H4 (cell line): ENCODE data around the gene RUNDC1. TPM values are rescaled to one million over a fixed set of nuclear protein-coding genes. Genes with fewer than 3 reads are reported as not detected.
A peak's percentile ranks its signal among the peaks of the same experiment; 100 is the strongest.
"Not testable (repeated sequence)": the region's sequence is repeated elsewhere in the genome, so short reads cannot be mapped to it uniquely, and the experiment has no call there.

Experiments
- DNase-seq: peaks from one replicate; pipeline ENCODE4 v3.0.0-alpha.2; 2015; ENCODE audit warnings: low spot score
- total RNA-seq: library from RNA; depleted of rRNA; stranded (reverse); fragments of >200 nt; shearing (Covaris generic); gene quantifications from 2 replicates; pipeline ENCODE4 v1.2.3, GENCODE V29; 2014

RUNDC1 gene
- total RNA-seq, 1 experiment from 2014 or later: 3.6 TPM

DNA sequence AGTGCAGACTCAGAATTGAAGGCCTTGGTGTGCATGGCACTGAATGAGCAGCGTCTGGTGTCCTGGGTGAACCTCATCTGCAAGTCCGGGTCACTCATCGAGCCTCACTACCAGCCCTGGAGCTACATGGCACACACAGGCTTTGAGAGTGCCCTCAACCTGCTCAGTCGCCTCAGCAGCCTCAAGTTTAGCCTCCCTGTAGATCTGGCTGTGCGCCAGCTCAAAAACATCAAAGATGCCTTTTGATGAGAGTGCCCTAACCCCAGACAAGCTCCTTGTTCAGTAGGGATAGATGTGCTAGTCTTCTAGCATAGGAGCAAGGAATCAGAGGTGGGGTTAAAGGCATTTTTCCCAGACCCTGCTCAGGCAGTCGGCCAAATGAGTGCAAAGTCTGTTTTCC, 11.1 kb downstream of the RUNDC1 start:
- DNase-seq: no peak

DNA sequence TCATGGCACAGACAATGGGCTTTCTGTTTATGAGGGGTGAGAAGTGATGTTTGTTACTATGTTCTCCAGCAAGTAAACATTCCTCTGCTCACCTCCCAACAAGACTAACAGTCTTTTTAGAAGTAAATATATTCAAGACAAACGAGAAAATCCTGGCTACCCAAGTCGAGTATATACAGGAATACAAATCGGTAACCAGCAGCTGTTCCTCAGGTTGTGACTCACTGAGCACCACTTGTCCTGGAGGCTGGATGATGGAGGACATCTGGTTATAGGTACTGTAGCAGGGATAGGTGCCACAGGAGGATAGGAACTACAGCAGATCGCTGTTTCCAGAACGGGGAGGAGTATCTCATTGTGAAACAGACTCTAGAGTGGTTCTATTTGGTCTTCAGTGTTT, 12.5 kb downstream of the RUNDC1 start:
- DNase-seq: no peak

DNA sequence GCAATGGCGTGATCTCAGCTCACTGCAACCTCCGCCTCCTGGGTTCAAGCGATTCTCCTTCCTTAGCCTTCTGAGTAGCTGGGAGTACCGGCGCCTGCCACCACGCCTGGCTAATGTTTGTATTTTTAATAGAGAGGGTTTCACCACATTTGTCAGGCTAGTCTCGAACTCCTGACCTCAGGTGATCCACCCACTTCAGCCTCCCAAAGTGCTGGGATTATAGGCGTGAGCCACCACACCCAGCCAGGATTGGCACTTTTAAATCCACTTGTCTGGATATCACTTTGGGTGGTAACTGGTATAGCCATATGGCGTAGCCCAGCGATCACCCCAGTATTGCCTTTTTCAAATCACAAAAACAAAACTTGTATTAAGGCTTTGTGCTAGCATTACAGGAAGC, 13.5 kb downstream of the RUNDC1 start:
- DNase-seq: not testable (repeated sequence)

DNA sequence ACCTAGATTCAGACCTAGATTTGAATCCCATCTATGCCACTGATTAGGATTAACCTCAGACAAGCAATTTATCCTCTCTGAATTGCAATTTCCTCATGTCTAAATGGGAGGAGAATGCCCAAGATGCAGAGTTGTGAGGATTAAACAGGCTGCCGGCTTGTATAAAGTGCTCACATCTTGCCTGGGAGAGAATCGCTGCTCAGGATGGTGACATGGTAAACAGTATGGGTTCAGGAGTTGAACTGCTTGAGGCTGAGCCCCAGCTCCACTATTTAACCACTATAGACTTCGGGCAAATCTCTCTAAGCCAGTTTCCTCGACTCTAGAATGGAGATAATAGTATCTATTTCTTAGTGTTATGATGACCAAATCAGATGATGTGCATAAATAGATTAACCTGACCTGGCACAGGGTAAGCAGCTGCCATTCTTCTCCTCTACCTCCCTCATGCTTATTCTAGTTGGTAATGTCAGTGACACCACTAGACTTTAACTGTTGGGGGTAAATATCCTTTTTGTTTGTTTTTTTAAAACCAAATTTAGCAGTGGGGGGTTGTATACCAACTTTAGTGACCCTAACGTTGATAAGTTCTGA, 17.1 kb downstream of the RUNDC1 start:
- no peak for DNase-seq

DNA sequence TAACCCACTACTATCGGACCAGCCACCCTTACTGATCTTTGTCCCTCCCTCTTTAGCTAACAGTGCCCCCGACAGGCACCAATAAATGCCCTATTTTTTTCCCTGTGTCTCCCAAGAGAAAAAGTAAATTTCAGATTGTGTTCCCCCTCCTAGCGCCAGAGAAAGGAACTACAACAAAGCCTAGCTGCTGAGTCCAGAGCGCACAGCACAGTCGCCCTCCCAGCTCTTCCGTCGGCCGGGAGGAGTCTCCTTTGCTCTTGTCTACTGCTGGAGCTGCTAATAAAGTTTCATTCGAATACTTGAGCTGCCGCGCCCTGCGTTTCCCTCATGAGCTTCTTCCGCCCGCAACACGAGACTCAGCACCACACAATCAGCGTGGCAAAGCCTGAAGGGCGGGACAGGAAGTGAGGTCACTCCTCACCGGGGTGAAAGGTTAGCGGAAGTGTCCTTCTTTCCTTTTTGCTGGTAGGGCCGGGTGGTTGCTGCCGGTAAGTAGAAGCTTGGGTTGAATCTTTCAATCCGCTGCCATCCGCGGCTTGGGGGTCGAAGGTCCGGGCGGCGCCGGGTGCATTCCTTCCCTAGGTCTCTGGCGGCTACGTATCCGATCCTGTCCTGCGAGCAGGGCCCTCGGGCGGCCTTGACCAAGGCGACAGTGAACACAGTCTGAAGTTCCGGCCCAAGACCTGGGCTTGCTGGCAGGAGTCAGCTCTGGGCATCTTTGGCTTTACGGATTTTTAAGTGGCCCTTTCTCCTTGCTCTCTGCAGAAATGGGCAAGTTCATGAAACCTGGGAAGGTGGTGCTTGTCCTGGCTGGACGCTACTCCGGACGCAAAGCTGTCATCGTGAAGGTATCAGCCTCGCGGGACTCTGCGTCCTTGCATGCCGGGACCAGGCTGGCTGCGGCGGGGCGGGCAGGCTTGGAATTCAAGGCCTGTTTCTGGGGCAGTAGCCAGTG, 17.9 kb downstream of the RUNDC1 start, which contains the start of gene RPL27:
RPL27 (plus strand) TSS at position 436 of the 955 bp plus-strand sequence; CDS start at position 768, 332 bp downstream.
- peak; percentile 100 for DNase-seq

DNA sequence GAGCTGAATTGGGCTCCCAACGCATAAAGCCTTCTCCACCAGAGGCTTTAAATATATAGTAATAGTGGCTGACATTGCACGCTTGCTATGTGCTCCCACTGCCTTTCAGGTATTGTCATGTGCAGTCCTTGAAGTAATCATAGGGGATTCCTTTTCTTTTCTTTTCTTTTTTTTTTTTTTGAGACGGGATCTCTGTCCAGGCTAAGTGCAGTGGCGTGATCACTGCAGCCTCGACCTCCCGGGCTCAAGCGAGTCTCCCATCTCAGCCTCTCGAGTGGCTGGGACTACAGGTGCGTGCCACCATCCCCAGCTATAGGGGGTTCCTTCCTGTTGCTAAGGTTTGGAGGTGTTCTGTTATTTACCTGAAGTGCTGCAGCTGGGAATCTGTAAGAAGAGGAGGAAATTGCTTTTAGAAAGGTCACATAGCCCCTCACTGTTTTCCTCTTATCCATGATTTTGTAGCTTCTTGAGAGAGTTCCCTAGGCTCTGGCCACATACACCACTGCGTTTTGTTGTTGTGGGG, 18.7 kb downstream of the RUNDC1 start:
- no peak for DNase-seq

DNA sequence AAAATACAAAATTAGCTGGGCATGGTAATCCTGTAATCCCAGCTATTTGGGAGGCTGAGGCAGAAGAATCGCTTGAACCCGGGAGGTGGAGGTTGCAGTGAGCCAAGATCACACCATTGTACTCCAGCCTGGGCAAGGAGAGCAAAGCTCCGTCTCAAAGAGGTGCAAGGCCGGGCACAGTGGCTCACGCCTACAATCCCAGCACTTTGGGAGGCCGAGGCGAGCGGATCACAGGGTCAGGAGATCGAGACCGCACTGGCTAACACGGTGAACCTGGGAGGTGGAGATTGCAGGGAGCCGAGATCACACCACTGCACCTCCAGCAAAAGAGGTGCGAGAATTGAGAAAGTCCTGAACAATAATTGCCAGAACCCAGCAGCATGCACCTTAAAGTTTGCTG, 20.5 kb downstream of the RUNDC1 start:
- not testable (repeated sequence) for DNase-seq

DNA sequence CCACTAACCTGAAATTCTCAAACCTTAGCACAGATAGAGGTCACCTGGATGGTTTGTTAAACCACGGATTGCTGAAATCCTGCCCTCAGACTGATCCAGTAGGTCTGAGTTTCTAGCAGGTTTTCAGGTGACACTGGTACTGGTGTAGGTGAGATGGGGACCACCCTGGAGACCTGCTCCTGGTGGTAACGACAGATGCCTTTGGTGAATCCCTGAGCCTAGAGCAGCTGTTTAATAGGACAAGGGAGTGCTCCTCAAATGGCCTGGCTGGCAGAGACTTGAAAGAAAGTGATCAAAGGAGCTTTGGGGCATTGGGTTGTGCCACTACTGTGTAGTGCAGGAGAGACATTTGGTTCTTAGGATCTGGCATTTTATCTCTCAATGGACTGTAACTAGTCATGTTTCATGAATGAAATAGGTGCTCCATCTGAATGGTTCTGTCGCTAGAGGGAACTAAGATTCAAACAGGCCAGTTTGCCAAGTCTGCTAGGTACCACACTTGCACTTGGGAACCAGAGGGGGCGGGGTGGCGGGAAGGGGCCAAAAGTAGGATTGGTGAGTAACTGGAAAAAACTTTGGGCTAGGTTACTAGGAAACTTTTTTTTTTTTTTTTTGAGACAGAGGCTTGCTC, 23.3 kb downstream of the RUNDC1 start:
- peak; percentile 73 for DNase-seq

DNA sequence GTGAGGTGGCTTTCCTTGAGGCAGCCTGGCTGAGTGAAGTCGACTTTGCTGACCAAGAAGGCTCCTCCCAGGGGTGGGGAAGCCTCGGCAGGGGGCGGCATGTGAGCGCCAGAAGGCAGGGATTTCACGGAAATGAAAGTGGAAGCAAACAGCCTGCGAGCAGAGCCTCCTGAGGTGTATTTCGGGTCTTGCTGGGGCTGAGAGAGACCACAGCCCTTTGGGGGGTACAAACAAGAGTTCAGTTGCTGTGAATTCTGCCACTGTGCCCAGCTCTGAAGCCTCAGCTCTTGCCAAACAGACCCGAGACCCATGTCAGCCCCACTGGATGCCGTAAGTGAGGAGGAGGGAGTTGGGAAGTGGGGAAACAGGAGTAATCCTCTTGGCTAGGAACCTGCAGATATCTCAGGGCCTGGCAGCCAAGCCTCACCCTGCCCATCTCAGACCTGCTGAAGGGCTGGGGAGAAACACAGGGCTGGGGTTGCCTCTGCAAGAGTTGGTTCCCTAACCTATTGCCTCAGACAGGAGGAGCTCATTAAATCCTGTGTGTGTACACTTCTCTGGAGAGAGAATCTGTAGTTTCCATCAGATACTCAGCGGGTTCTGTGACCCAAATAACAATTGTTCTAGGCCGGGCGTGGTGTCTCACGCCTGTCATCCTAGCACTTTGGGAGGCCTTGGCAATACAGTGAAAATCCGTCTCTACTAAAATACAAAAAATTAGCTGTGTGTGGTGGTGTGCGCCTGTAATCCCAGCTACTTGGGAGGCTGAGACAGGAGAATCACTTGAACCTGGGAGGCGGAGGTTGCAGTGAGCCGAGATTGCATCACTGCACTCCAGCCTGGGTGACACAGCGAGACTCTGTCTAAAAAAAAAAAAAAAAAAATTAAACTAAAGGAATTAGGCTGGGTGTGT, 26.5 kb downstream of the RUNDC1 start, which contains the start of gene IFI35:
IFI35 (plus strand) TSS at position 146 of the 913 bp plus-strand sequence; CDS start at position 310, 164 bp downstream.
- DNase-seq: peak; percentile 87

DNA sequence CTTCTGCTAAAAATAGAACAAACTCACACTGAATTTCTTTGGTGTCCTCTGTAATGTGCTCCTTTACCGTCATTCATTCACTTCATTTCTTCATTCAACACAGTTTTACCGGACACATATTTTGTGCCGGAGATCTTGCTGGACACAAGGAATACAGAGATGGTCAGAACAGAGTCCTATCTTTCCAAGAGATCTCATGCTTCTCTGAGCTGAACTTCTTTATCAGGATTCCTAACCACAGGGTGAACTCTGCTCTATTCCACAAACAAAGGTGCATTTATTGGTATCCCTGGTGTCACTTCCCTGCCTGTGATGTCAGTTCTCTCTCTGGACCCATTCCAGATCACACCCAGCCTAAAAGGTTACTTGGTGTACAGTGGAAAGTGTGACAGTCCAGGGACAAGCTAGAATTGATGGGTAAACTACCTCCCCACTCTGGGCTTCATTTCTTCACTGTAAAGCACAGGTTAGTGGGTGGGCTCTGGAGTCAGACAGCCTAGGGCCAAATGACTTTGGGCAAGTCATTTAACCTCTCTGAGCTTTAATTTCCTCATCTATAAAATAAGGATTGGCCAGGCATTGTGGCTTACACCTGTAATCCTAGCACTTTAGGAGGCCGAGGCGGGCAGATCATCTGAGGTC, 30.4 kb downstream of the RUNDC1 start:
- no peak for DNase-seq

DNA sequence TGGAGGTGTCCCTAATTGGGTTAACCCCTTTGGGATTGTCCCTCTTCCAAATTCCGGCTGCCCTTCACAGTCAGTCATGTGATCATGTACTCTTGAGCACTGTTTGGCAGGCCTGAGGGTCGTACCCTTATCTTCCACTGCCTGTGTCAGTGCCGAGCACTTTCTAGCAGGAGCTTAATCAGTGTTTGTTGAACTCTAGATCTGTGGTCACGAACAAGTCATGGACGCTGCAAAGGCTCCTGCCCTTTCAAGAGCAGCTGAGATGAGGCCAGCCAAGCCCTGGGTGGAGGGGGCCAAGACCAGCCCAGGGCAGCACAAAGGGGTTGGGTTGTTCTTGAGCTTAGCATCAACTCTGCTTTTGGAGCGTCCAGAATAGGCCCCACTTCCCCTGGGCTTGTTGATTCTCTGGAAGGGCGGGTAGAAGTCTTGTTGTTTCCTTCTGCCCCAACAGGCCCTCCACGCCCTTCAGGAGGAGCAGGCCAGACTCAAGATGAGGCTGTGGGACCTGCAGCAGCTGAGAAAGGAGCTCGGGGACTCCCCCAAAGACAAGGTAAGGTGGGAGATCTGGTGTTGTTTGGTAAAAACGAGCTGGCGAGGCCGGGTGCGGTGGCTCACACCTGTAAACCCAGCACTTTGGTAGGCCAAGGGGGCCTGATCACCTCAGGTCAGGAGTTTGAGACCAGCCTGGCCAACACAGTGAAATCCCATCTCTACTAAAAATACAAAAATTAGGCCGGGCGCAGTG, 31.5 kb downstream of the RUNDC1 start:
- DNase-seq: no peak

DNA sequence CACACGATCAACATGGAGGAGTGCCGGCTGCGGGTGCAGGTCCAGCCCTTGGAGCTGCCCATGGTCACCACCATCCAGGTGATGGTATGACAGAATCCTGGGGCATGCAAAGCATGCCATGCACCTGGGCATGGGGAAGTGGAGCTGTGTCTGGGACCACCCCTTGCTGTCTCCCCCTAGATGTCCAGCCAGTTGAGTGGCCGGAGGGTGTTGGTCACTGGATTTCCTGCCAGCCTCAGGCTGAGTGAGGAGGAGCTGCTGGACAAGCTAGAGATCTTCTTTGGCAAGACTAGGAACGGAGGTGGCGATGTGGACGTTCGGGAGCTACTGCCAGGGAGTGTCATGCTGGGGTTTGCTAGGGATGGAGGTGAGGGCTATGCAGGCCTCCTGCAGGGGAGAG, 32.9 kb downstream of the RUNDC1 start:
- DNase-seq: no peak

DNA sequence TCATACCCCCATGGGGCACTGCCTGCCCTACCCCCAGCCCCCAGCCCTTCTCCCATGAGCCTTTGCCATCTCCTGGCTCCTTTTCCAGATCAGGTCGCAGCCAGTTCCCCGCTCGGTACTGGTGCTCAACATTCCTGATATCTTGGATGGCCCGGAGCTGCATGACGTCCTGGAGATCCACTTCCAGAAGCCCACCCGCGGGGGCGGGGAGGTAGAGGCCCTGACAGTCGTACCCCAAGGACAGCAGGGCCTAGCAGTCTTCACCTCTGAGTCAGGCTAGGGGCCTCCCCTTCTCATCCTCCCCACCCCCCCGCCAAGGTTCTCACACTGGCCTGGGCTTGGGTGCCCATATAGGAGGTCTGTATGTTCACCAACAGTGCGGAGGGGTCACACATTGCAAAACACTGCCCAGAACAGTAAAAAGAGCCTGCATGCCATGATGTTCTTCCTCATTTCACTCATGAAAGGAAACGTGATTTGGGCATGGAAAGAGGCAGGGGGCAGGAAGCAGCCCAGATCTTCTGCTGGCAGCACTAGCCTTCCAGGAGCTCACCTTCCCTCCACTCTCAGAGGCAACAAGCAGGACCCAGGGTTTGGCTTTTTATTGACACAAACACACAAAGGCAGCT, 33.8 kb downstream of the RUNDC1 start:
- no peak for DNase-seq

DNA sequence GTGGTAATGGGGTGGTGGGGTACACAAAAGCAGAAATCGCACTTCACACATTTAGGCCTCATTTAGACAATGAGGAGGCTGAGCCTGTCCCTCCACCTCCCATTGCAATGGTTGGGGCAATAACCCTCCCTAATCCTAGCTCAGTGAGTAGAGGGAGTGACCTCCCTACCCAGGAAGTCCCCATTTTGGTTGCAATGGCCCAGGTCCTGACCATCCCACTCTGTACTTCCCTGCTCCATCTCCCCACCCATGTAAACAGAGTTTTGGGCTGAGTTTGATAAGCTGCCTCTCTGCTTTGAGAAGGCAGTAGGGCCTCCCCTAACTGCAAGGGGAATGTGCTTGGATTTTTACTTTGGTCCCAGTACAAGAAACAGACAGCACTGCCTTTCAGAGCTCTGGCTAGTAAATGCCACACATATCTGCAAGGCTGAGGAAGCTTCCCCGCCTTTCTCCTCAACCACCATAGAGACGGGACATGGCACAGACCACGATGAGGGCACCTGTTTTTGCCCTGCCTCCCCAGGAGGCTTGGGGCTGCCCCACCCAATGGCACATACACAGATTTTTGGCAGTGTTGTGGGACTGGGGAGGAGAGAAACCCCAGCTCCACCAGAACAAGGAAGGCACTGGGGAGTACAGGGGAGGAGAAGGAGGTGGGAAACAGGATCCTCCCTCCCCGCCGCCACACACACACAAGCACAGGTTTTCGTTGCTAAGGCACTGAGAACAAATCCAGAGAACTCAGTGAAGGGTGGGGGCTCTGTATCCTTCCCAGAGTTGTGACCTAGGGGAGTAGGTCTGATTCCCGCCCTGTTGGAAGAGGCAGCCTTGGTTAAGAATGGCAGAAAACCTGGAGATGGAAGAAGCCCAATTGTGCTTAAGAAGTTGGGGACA, 34.5 kb downstream of the RUNDC1 start:
- no peak for DNase-seq

DNA sequence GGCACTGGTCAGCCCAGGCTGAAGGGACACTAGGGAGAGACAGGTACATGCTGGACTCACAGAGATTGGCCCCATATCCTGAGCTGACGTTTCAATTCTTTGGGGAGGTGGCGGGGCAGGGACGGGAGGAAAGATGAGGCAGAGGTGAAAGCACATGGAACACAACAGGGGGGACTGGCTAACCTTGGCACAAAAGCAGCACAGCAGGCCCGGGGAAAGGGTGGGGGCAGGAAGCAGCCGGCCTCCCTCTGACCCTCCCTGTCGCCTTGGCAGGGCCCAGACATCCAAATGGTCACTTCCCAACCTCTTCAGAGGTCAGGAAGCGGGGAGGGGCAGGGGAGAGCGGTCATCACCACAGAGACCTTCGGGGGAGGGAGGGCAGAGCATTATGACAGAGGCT, 35.2 kb downstream of the RUNDC1 start:
- no peak for DNase-seq

DNA sequence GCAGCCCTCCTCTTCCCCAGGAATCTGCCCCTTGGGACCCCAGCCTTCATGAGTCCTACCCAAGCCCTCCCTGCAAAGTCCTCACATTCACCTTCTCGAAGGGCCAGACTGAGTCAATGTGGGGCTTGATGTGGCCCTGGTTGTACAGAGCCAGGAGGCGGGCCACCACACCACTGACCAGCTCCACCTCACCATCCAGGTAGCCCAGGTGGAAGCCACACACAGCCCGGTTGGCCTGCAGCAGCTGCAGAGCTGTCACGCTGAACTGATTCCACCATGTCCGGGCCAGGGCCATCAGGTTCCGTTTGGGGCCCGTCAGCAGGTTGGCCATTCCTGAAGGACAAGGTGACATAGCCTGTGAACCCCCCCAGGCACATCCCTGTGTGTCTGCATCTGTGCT, 35.9 kb downstream of the RUNDC1 start:
- no peak for DNase-seq

DNA sequence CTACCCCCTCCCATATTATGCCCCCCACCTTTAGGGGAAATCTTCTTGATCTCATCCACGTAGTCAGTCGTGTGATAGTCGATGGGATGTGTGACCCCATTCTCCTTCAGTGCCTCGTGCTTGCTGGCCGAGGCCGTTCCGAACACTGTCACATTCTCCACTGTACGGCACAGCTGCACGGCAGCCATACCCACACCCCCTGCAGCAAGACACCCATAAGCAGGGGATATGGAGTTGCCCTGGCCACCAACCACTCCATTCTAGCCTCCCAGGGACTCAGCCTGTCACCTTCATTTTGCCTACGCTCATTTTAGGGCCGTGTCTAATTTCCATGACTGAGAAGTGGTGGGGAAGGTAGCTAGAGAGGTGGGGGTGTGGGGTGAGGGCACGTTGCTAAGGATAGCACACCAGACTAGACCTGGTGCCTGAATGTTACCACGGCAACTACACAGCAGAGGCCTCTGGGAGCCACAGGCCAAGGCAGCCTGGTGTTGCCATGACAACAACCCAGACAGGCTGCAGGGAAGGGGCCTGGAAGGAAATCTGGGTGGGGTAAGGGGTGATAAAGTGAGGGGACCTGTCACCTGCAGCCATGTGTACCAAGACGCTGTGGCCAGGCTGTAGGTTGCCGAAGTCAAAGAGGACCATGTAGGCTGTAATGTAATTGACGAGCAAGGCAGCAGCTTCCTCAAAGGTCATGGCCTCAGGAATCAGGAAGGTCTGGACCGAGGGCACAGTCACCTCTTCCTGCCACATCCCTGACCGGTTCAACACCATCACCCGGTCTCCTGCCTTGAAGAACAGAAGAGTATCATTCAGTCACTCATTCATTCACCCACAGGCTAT, 37.9 kb downstream of the RUNDC1 start:
- no peak for DNase-seq
